LNCAP (cell line): Measurements from ENCODE around the gene TNRC18.
A peak's percentile ranks its signal among the peaks of the same experiment; 100 is the strongest.

Source experiments
- CTCF ChIP-seq: fragments of 450-650 bp; IDR thresholded peaks from 2 replicates; pipeline ENCODE4 v1.5.1; 2017; ENCODE audit warnings: mild to moderate bottlenecking

Gene TNRC18

GRCh38 chr7:5373300-5373699 is 50.3 kb downstream of the TNRC18 start:
- TF ChIP-seq CTCF = no peak

- TF ChIP-seq CTCF = no peak
Measured at GRCh38 chr7:5370454-5371353, 52.9 kb downstream of the TNRC18 start.

- no peak for TF ChIP-seq CTCF
Measured at GRCh38 chr7:5367661-5368060, 56.0 kb downstream of the TNRC18 start.

GRCh38 chr7:5365976-5366625 is 57.5 kb downstream of the TNRC18 start:
- peak; percentile 85 for TF ChIP-seq CTCF

GRCh38 chr7:5363729-5364128 is 59.9 kb downstream of the TNRC18 start:
- TF ChIP-seq CTCF = no peak

GRCh38 chr7:5362466-5362865 is 61.2 kb downstream of the TNRC18 start:
- no peak for TF ChIP-seq CTCF

- TF ChIP-seq CTCF = no peak
Measured at GRCh38 chr7:5361446-5362127, 62.0 kb downstream of the TNRC18 start.
